GM23338 (cell line): ENCODE measurements around the gene MCC.

ENCODE experiments used
- EZH2 ChIP-seq: fragments of 200-600 bp; sonication (generic); IDR thresholded peaks from one replicate; pipeline ENCODE4 v1.8.0; 2017; ENCODE audit warnings: antibody characterized with exemption, mild to moderate bottlenecking, low read depth; ENCODE audit not compliant: unreplicated experiment
- EZH2phosphoT487 ChIP-seq: fragments of 200-600 bp; sonication (generic); IDR thresholded peaks from one replicate; pipeline ENCODE4 v1.8.1; 2018; ENCODE audit warnings: antibody characterized with exemption; ENCODE audit not compliant: unreplicated experiment
- POLR2AphosphoS5 ChIP-seq: IDR thresholded peaks from 2 replicates; pipeline ENCODE4 v1.6.1; 2016; ENCODE audit warnings: antibody characterized with exemption, low read depth
- ZNF114 ChIP-seq: fragments of 250-450 bp; sonication (Bioruptor Pico); IDR thresholded peaks from 2 replicates; pipeline ENCODE4 v1.5.0; 2020; ENCODE audit warnings: mild to moderate bottlenecking, moderate library complexity
- TF ChIP-seq, protein P1 (sequence below), 2 experiments: fragments of 200-600 bp in 1 of 2; sonication (generic) in 1 of 2; conservative IDR thresholded peaks; 2 replicates each; pipeline versions ENCODE4 v1.5.1 to v1.6.1; 2016 to 2017; ENCODE audit warnings: antibody characterized with exemption in 2 of 2, low read depth in 2 of 2, mild to moderate bottlenecking in 2 of 2, moderate library complexity in 1 of 2
- TF ChIP-seq, protein P2 (sequence below): IDR thresholded peaks from one replicate; pipeline ENCODE4 v1.6.1; 2018; ENCODE audit warnings: antibody characterized with exemption; ENCODE audit not compliant: unreplicated experiment

GRCh38 chr5:113262674-113263073 is 225.6 kb downstream of the MCC start:
- TF ChIP-seq, protein P1, sequence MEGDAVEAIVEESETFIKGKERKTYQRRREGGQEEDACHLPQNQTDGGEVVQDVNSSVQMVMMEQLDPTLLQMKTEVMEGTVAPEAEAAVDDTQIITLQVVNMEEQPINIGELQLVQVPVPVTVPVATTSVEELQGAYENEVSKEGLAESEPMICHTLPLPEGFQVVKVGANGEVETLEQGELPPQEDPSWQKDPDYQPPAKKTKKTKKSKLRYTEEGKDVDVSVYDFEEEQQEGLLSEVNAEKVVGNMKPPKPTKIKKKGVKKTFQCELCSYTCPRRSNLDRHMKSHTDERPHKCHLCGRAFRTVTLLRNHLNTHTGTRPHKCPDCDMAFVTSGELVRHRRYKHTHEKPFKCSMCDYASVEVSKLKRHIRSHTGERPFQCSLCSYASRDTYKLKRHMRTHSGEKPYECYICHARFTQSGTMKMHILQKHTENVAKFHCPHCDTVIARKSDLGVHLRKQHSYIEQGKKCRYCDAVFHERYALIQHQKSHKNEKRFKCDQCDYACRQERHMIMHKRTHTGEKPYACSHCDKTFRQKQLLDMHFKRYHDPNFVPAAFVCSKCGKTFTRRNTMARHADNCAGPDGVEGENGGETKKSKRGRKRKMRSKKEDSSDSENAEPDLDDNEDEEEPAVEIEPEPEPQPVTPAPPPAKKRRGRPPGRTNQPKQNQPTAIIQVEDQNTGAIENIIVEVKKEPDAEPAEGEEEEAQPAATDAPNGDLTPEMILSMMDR (conservative IDR thresholded peaks at IDR 0.05; ENCODE audit: low read depth in 2 of 2), result no peak
- TF ChIP-seq EZH2 (no peak), POLR2AphosphoS5 (no peak), ZNF114 (CRISPR knock-in tag) (no peak), EZH2phosphoT487 (no peak)
- TF ChIP-seq, protein P2, sequence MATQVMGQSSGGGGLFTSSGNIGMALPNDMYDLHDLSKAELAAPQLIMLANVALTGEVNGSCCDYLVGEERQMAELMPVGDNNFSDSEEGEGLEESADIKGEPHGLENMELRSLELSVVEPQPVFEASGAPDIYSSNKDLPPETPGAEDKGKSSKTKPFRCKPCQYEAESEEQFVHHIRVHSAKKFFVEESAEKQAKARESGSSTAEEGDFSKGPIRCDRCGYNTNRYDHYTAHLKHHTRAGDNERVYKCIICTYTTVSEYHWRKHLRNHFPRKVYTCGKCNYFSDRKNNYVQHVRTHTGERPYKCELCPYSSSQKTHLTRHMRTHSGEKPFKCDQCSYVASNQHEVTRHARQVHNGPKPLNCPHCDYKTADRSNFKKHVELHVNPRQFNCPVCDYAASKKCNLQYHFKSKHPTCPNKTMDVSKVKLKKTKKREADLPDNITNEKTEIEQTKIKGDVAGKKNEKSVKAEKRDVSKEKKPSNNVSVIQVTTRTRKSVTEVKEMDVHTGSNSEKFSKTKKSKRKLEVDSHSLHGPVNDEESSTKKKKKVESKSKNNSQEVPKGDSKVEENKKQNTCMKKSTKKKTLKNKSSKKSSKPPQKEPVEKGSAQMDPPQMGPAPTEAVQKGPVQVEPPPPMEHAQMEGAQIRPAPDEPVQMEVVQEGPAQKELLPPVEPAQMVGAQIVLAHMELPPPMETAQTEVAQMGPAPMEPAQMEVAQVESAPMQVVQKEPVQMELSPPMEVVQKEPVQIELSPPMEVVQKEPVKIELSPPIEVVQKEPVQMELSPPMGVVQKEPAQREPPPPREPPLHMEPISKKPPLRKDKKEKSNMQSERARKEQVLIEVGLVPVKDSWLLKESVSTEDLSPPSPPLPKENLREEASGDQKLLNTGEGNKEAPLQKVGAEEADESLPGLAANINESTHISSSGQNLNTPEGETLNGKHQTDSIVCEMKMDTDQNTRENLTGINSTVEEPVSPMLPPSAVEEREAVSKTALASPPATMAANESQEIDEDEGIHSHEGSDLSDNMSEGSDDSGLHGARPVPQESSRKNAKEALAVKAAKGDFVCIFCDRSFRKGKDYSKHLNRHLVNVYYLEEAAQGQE, result no peak
